ENCODE results near the gene ZNF710.
"Not testable (repeated sequence)": the region's sequence is repeated elsewhere in the genome, so short reads cannot be mapped to it uniquely, and the experiment has no call there.

The ZNF710 gene

GRCh38 chr15:90062462-90062932, 61.4 kb downstream of the ZNF710 start:
- no peak for DNase-seq

- no peak for DNase-seq
These were observed 62.0 kb downstream of the ZNF710 start for GRCh38 chr15:90062973-90063769.

GRCh38 chr15:90063770-90064247, 62.7 kb downstream of the ZNF710 start:
- DNase-seq: no peak

- DNase-seq: no peak
These were observed 64.0 kb downstream of the ZNF710 start for GRCh38 chr15:90064911-90065681.

- DNase-seq: no peak
These were observed 64.5 kb downstream of the ZNF710 start for GRCh38 chr15:90065682-90066049.

GRCh38 chr15:90067181-90067952, 66.2 kb downstream of the ZNF710 start:
- no peak for DNase-seq

- DNase-seq: no peak
These were observed 67.0 kb downstream of the ZNF710 start for GRCh38 chr15:90067953-90068606.

GRCh38 chr15:90070623-90071022, 69.5 kb downstream of the ZNF710 start:
- not testable (repeated sequence) for DNase-seq

GRCh38 chr15:90071220-90071807, 70.2 kb downstream of the ZNF710 start:
- DNase-seq: peak; percentile 81 to 84

GRCh38 chr15:90072978-90073640, 72.0 kb downstream of the ZNF710 start:
- DNase-seq: no peak

GRCh38 chr15:90074023-90074422, 72.9 kb downstream of the ZNF710 start:
- DNase-seq: no peak

GRCh38 chr15:90074916-90075315, 73.8 kb downstream of the ZNF710 start:
- no peak for DNase-seq

GRCh38 chr15:90075420-90076289, 74.5 kb downstream of the ZNF710 start:
- peak in 1 of 2 donors; percentile 45 for DNase-seq

GRCh38 chr15:90076716-90077115, 75.6 kb downstream of the ZNF710 start:
- DNase-seq: no peak

GRCh38 chr15:90078965-90079364, 77.8 kb downstream of the ZNF710 start:
- no peak for DNase-seq

GRCh38 chr15:90079619-90080457, 78.7 kb downstream of the ZNF710 start:
- DNase-seq: no peak

- DNase-seq: no peak
These were observed 79.3 kb downstream of the ZNF710 start for GRCh38 chr15:90080458-90080755.

- no peak for DNase-seq
These were observed 79.8 kb downstream of the ZNF710 start for GRCh38 chr15:90080818-90081393.

GRCh38 chr15:90082140-90082715, 81.1 kb downstream of the ZNF710 start:
- DNase-seq: no peak
